HPDE6-E6E7 (cell line): ENCODE results near the gene JAKMIP2.
"Not testable (repeated sequence)": the region's sequence is repeated elsewhere in the genome, so short reads cannot be mapped to it uniquely, and the experiment has no call there.

Experiments
- DNase-seq: peaks from one replicate; pipeline ENCODE4 v3.0.0; 2011; ENCODE audit warnings: missing footprints; ENCODE audit errors: extremely low spot score

Gene JAKMIP2

GRCh38 chr5:147558826-147559225, 223.7 kb downstream of the JAKMIP2 start:
- DNase-seq = peak; percentile 45

DNA sequence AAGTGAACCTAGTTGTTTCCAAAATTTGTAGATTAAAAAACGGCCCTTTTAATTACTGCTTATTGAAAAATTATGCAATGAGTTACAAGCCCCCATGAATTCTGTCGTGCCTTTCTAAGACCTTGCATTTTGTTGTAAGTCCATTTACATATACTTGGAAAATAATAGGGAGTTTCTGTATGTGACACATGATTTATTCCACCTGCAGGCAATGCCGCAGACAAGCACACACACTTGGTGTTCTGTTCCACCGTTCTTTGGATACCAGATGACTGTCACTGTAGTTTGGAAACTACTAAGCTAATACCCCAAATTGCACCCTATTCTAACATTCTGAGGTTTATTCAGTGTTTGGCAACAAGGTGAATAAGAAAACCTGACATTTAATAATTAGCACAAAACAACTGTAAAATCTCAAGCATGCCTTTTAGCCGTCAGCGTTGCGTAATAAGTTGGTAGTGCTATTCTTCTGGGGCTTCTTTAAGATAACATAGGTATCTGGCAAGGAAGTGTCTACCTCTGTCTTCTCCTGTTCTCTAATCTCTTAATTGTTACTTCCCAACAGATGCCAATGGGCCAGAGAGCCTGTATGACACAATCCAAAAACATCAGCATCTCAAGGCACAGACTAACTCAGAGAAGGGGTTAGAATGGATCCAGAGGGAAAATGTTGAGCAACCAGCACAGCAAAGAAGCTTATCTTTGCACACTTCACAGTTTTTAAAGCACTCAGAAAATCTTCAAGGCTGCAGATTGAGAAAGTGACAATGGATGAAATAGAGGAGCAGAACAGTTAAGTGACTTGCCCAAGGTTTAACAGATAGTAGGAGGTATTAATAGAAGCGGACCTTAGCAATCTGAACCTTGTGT, 224.4 kb downstream of the JAKMIP2 start:
- no peak for DNase-seq

DNA sequence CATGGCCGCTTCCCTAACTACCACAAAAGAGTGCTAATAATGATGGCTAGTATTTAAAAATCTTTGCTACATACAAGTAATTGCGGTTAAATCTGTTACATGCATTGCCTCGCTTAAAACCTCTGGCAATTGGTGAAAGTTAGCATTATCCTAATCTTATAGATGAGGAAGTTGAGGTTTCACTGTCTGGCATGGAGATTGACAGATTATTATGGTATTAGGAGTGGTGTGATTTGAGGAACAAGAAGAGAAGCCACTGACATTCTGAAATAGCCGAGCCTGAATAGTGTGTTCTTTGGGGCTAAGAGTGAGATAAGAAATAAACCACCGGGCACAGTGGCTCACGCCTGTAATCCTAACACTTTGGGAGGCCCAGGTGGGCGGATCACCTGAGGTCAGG, 227.4 kb downstream of the JAKMIP2 start:
- DNase-seq = no peak

DNA sequence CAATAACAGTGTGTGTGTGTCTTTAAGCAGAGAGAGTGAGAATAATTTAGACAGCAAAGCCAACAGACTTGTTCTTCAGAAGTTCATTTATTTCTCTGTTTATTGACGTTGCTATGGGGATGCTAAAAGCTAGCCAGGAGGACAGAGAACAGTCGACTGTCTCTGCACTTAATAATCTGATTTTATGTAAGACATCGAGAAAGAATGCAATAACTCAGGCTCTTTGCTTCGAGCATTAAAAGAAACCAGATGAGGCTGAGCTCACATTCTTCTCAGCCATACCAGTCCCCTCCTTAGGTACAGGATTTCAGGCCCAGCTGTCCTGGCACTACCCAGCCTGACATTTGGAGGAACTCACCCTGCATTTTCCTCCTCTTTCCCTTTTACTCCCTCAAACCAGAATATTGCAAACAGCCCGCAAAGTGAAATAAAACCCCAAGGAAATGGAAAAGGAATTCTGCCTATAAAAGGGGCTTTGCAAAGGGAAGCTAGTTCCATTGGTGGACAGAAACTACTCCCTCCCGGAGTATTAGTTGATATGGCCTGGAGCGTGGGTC, 228.2 kb downstream of the JAKMIP2 start:
- no peak for DNase-seq

DNA sequence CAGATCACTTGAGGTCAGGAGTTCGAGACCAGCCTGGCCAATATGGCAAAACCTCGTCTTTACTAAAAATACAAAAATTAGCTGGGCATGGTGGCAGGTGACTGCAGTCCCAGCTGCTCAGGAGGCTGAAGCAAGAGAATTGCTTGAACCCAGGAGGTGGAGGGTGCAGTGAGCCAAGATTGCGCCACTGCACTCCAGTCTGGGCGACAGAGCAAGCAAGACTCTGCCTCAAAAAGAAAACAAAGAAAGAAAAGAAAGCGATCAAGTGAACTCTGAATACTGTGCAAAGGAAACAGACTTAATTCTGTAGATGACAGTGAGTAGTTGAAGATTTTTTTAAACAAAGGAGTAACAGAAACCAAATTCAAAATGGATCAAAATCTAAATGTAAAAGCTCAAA, 228.7 kb downstream of the JAKMIP2 start:
- DNase-seq = not testable (repeated sequence)

- no peak for DNase-seq
Measured at GRCh38 chr5:147552897-147553296, 229.6 kb downstream of the JAKMIP2 start.

DNA sequence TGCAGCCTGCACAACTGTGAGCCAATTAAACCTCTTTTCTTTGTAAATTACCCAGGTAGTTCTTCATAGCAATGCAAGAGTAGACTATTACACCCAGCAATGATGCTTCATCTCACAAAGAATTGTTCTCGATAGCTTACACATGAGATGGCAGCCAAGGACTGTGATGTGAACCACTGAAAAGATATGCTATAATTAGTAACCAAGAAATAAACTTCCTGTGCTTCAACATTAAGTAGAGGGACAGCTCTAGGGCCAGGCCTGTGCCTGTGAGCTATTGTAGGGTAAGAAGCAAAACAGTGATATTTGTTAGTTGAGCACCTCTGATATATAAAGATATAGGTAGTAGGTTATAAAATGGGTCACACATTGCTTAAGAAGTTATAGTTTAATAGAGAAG, 230.9 kb downstream of the JAKMIP2 start:
- DNase-seq = no peak

DNA sequence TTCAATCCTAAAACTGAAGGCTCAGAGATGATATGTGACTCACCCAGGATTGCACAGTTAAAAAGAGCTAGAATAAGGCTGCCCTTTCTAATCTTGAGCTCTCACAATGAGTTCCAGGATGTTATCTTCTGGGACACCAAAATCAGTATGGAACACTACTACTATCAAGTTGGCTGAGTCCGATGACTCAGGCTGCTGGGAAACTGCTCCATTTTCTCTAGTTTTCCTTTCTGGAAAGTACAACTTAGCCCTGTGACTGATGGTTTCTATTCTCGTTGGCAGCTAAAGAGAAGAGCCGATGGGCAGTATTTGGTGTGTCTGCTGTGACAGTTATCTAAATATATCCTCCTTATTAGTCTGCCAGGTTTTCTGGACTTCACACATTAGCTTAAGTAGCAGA, 234.8 kb downstream of the JAKMIP2 start:
- no peak for DNase-seq

DNA sequence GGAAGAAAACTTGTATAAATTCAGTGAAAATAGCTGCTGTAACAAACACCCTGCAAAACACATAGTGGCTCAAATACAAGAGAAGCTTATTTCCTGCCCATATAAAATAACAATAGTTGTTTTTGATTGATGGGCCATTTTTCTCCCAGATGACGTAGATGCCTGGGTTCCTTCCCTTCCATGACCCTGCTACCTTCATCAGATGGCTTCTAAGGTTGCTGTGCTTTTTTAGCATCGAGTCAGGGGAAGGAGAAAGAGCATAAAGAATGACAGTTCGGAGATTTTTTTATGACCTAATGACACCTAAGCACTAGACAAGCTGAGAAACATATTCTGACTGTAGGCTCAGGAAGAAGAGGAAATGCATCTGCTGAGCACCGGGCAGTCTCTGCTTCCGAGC, 238.0 kb downstream of the JAKMIP2 start:
- DNase-seq = no peak

DNA sequence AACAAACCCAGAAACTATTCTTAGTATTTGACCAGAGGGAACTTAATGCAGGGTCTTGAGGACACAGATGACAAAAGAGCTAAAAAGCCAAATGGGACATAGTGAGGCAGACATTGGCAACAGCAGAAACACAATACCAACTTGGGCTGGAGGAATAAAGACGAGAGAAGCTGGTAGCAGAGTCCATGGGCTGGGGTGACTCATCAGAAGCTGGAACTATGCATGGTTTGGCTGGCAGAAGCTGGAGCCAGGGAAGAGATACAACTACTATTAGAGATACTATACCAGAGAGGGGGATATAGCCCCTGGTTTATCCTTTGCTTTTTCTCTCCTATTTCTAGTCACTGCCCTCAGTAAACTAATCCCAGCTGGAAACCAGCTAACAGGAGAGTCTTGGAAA, 243.5 kb downstream of the JAKMIP2 start:
- DNase-seq = peak; percentile 9

GRCh38 chr5:147538236-147538635, 244.3 kb downstream of the JAKMIP2 start:
- no peak for DNase-seq
